ENCODE data around the gene IRF2. TPM values are rescaled to one million over a fixed set of nuclear protein-coding genes. Genes with fewer than 3 reads are reported as not detected.

The IRF2 gene
- 100 to 1,000 TPM; 119 to 174 (median 151) TPM for polyA plus RNA-seq (ENCODE audit: low read depth in 6 of 6)

GRCh38 chr4:184474263-184475095 lies at the start of gene IRF2:
IRF2 (minus strand) TSS chr4:184474550; CDS start chr4:184429064, 45,486 bp downstream.
- DNase-seq (peak; percentile 95), ATAC-seq (ENCODE audit: low read depth in 2 of 2) (peak; percentile 71 to 79)
- Mint-ChIP-seq H3K27ac (peak within 1 kb of the TSS; percentile 97 to 99 (median 98)), H3K4me1 (peaks cover 36 to 73% (median 56%) of the 10 kb centered on the region in 3 donors), H3K27me3 (no peaks in the 10 kb centered on the region), H3K36me3 (peaks cover 5 to 9% of the 10 kb centered on the region in 2 donors), H3K4me3 (peak within 1 kb of the TSS; percentile 96 to 100 (median 98)), H3K9me3 (no peaks in the 10 kb centered on the region)

- Mint-ChIP-seq H3K27me3 (no peaks in the 10 kb centered on the region), H3K27ac (no peak overlapping the region), H3K4me3 (no peak overlapping the region), H3K4me1 (peaks cover 12 to 22% (median 15%) of the 10 kb centered on the region in 3 donors), H3K36me3 (no peaks in the 10 kb centered on the region), H3K9me3 (peaks cover 0 to 8% (median 3%) of the 10 kb centered on the region in 7 donors)
- DNase-seq (no peak), ATAC-seq (ENCODE audit: low read depth in 2 of 2) (no peak)
Observed at GRCh38 chr4:184515606-184516005, 41.3 kb upstream of the IRF2 start.

- H3K4me1 Mint-ChIP-seq, result peaks cover 15 to 32% (median 21%) of the 10 kb centered on the region in 3 donors
- no peaks in the 10 kb centered on the region for H3K27me3 Mint-ChIP-seq
- H3K4me3 Mint-ChIP-seq, result peak overlapping the region in 5 of 8 donors; percentile 1 to 63 (median 38)
- peaks cover 0 to 8% (median 3%) of the 10 kb centered on the region in 7 donors for H3K9me3 Mint-ChIP-seq
- H3K36me3 Mint-ChIP-seq, result no peaks in the 10 kb centered on the region
- peak overlapping the region in 1 of 6 donors; percentile 67 for H3K27ac Mint-ChIP-seq
- no peak for ATAC-seq (ENCODE audit: low read depth in 2 of 2)
- DNase-seq, result no peak
Observed at GRCh38 chr4:184514121-184514988, 40.0 kb upstream of the IRF2 start.

GRCh38 chr4:184513802-184514120 lies 39.4 kb upstream of the IRF2 start:
- DNase-seq, result no peak

GRCh38 chr4:184511156-184511555 lies 36.8 kb upstream of the IRF2 start:
- no peaks in the 10 kb centered on the region for H3K36me3 Mint-ChIP-seq
- peaks cover 33 to 52% (median 39%) of the 10 kb centered on the region in 3 donors for H3K4me1 Mint-ChIP-seq
- no peak for ATAC-seq (ENCODE audit: low read depth in 2 of 2)

More at GRCh38 chr4:184513802-184514120, 39.4 kb upstream of the IRF2 start:
- peak overlapping the region in 2 of 8 donors; percentile 26 to 39 for H3K4me3 Mint-ChIP-seq
- ATAC-seq (ENCODE audit: low read depth in 2 of 2), result no peak
- peak overlapping the region in 1 of 6 donors; percentile 37 for H3K27ac Mint-ChIP-seq
- H3K27me3 Mint-ChIP-seq, result no peaks in the 10 kb centered on the region
- peaks cover 0 to 6% (median 2%) of the 10 kb centered on the region in 7 donors for H3K9me3 Mint-ChIP-seq
- no peaks in the 10 kb centered on the region for H3K36me3 Mint-ChIP-seq
- H3K4me1 Mint-ChIP-seq, result peaks cover 15 to 35% (median 21%) of the 10 kb centered on the region in 3 donors

GRCh38 chr4:184510401-184510800 lies 36.1 kb upstream of the IRF2 start:
- Mint-ChIP-seq H3K9me3 (no peaks in the 10 kb centered on the region), H3K27ac (no peak overlapping the region), H3K4me1 (peaks cover 29 to 55% (median 42%) of the 10 kb centered on the region in 3 donors), H3K4me3 (no peak overlapping the region), H3K36me3 (no peaks in the 10 kb centered on the region), H3K27me3 (no peaks in the 10 kb centered on the region)
- DNase-seq, result no peak
- ATAC-seq (ENCODE audit: low read depth in 2 of 2), result no peak

More at GRCh38 chr4:184511156-184511555, 36.8 kb upstream of the IRF2 start:
- no peaks in the 10 kb centered on the region for H3K9me3 Mint-ChIP-seq
- no peak overlapping the region for H3K27ac Mint-ChIP-seq
- H3K4me3 Mint-ChIP-seq, result no peak overlapping the region
- H3K27me3 Mint-ChIP-seq, result no peaks in the 10 kb centered on the region
- no peak for DNase-seq

- Mint-ChIP-seq H3K27ac (peak overlapping the region; percentile 44 to 95 (median 92)), H3K4me1 (peaks cover 41 to 69% (median 59%) of the 10 kb centered on the region in 3 donors), H3K4me3 (peak overlapping the region; percentile 27 to 90 (median 74)), H3K9me3 (no peaks in the 10 kb centered on the region), H3K36me3 (no peaks in the 10 kb centered on the region), H3K27me3 (no peaks in the 10 kb centered on the region)
- ATAC-seq (ENCODE audit: low read depth in 2 of 2), result peak; percentile 96 to 97
- peak; percentile 76 for DNase-seq
Observed at GRCh38 chr4:184506527-184507121, 32.3 kb upstream of the IRF2 start.

- Mint-ChIP-seq H3K4me3 (peak overlapping the region; percentile 79 to 96 (median 89)), H3K9me3 (no peaks in the 10 kb centered on the region), H3K4me1 (peaks cover 46 to 73% (median 50%) of the 10 kb centered on the region in 3 donors), H3K36me3 (no peaks in the 10 kb centered on the region), H3K27me3 (no peaks in the 10 kb centered on the region), H3K27ac (peak overlapping the region; percentile 82 to 98 (median 92))
- DNase-seq, result no peak
- ATAC-seq (ENCODE audit: low read depth in 2 of 2), result no peak
Observed at GRCh38 chr4:184504385-184504784, 30.0 kb upstream of the IRF2 start.

- Mint-ChIP-seq H3K27me3 (no peaks in the 10 kb centered on the region), H3K9me3 (no peaks in the 10 kb centered on the region), H3K4me3 (peak overlapping the region; percentile 79 to 96 (median 89)), H3K36me3 (no peaks in the 10 kb centered on the region), H3K27ac (peak overlapping the region; percentile 82 to 98 (median 92)), H3K4me1 (peaks cover 46 to 69% (median 50%) of the 10 kb centered on the region in 3 donors)
- DNase-seq (peak; percentile 44), ATAC-seq (ENCODE audit: low read depth in 2 of 2) (peak; percentile 60 to 61)
Observed at GRCh38 chr4:184503869-184504300, 29.5 kb upstream of the IRF2 start.

GRCh38 chr4:184500748-184501589 lies 26.6 kb upstream of the IRF2 start:
- Mint-ChIP-seq H3K9me3 (no peaks in the 10 kb centered on the region), H3K27me3 (no peaks in the 10 kb centered on the region), H3K4me1 (peaks cover 36 to 54% (median 39%) of the 10 kb centered on the region in 3 donors), H3K4me3 (peak overlapping the region in 1 of 8 donors; percentile 68), H3K27ac (peak overlapping the region in 2 of 6 donors; percentile 51 to 81), H3K36me3 (no peaks in the 10 kb centered on the region)
- no peak for ATAC-seq (ENCODE audit: low read depth in 2 of 2)
- DNase-seq, result no peak

GRCh38 chr4:184499996-184500395 lies 25.6 kb upstream of the IRF2 start:
- H3K4me3 Mint-ChIP-seq, result no peak overlapping the region
- no peaks in the 10 kb centered on the region for H3K27me3 Mint-ChIP-seq
- no peak for ATAC-seq (ENCODE audit: low read depth in 2 of 2)
- no peaks in the 10 kb centered on the region for H3K9me3 Mint-ChIP-seq
- no peak overlapping the region for H3K27ac Mint-ChIP-seq
- DNase-seq, result no peak
- no peaks in the 10 kb centered on the region for H3K36me3 Mint-ChIP-seq
- peaks cover 34 to 50% (median 37%) of the 10 kb centered on the region in 3 donors for H3K4me1 Mint-ChIP-seq

GRCh38 chr4:184498598-184498997 lies 24.2 kb upstream of the IRF2 start:
- Mint-ChIP-seq H3K27ac (no peak overlapping the region), H3K36me3 (no peaks in the 10 kb centered on the region), H3K9me3 (no peaks in the 10 kb centered on the region), H3K4me3 (no peak overlapping the region), H3K4me1 (peaks cover 20 to 37% (median 23%) of the 10 kb centered on the region in 3 donors), H3K27me3 (no peaks in the 10 kb centered on the region)
- no peak for ATAC-seq (ENCODE audit: low read depth in 2 of 2)
- no peak for DNase-seq

All from naive B cell (primary cell).